Mucosa of rectum (tissue), 2 donors: ENCODE measurements around the gene GABRR2.

Experiments
- H3K27ac ChIP-seq, 2 donors: one replicate each; pipeline ENCODE4 v1.7.0; 2013; ENCODE audit warnings: inconsistent platforms in 2 of 2, low read depth in 2 of 2, low read length in 2 of 2
- H3K27me3 ChIP-seq, 2 donors: one replicate each; pipeline ENCODE4 v1.7.0; 2013; ENCODE audit warnings: low read length in 2 of 2; ENCODE audit not compliant: control insufficient read depth in 2 of 2, insufficient read depth in 2 of 2
- H3K36me3 ChIP-seq, 2 donors: one replicate each; pipeline ENCODE4 v1.7.0; 2013; ENCODE audit warnings: low read length in 2 of 2; ENCODE audit not compliant: control insufficient read depth in 2 of 2, insufficient read depth in 2 of 2
- H3K4me1 ChIP-seq, 2 donors: one replicate each; pipeline ENCODE4 v1.7.0; 2013; ENCODE audit warnings: low read length in 2 of 2, mild to moderate bottlenecking in 1 of 2; ENCODE audit not compliant: control insufficient read depth in 2 of 2, insufficient read depth in 2 of 2
- H3K4me3 ChIP-seq, 2 donors: one replicate each; pipeline ENCODE4 v1.7.0; 2013; ENCODE audit warnings: low read length in 2 of 2
- H3K9ac ChIP-seq, 2 donors: one replicate each; pipeline ENCODE4 v1.7.0; 2013; ENCODE audit warnings: low read length in 2 of 2, low read depth in 1 of 2, mild to moderate bottlenecking in 1 of 2
- H3K9me3 ChIP-seq, 2 donors: one replicate each; pipeline ENCODE4 v1.7.0; 2013; ENCODE audit warnings: low read length in 2 of 2; ENCODE audit not compliant: control insufficient read depth in 2 of 2
- donor health status: healthy.
- donor health status: Normal muscosa, but diverticular disease.

Gene GABRR2

GRCh38 chr6:89281779-89282246 lies 33.3 kb downstream of the GABRR2 start:
- no peak overlapping the region for H3K9ac ChIP-seq
- no peaks in the 10 kb centered on the region for H3K27me3 ChIP-seq
- H3K4me3 ChIP-seq: no peak overlapping the region
- no peaks in the 10 kb centered on the region for H3K4me1 ChIP-seq
- H3K9me3 ChIP-seq: no peaks in the 10 kb centered on the region
- no peak overlapping the region for H3K27ac ChIP-seq
- H3K36me3 ChIP-seq: no peaks in the 10 kb centered on the region

DNA sequence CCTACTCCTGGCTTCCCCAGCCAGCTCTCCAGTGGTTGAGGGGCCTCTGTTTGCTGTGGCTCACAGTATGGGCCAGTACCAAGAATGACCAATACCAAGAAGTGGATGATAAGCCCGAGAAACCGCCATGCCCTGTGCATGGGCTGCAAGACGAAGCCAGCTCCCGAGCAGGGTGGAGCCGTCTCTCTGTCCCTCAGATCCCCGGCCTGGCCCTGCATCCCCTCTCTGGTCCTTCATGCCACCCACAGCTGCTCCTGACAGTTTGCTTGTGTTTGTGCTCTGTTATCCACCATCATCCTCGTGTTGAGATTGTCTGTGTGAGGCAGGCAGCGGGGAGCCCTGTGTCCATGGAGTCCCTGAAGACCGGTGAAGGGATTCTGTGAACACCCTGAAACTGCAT lies 36.1 kb downstream of the GABRR2 start:
- Histone ChIP-seq H3K27me3 (no peaks in the 10 kb centered on the region), H3K4me1 (no peaks in the 10 kb centered on the region), H3K9me3 (no peaks in the 10 kb centered on the region), H3K36me3 (no peaks in the 10 kb centered on the region), H3K4me3 (no peak overlapping the region), H3K9ac (no peak overlapping the region), H3K27ac (no peak overlapping the region)

- Histone ChIP-seq H3K9ac (no peak overlapping the region), H3K36me3 (no peaks in the 10 kb centered on the region), H3K9me3 (no peaks in the 10 kb centered on the region), H3K4me1 (no peaks in the 10 kb centered on the region), H3K27ac (no peak overlapping the region), H3K4me3 (no peak overlapping the region), H3K27me3 (no peaks in the 10 kb centered on the region)
These were observed 39.2 kb downstream of the GABRR2 start for GRCh38 chr6:89275900-89276299.

DNA sequence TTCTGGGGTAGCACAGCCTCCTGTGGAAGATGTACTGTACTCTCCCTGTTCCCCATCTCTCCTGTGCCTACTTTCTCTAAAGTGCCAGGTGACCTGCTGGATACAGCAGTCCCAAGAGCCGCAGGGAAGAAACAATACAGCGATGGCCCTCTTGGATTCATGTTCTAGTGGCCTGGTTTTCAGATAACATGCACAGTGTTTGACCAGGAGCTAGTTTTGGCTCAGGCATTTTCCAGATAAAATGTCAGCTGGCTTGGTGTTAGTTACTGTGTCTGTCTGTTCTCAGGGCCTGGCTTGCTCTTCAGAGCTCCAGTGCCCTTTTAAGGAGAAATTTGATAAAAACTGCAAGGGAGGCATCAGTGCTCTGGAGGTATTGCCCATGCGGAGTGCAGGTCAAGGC lies 41.3 kb downstream of the GABRR2 start:
- H3K27me3 ChIP-seq: no peaks in the 10 kb centered on the region
- no peak overlapping the region for H3K27ac ChIP-seq
- H3K36me3 ChIP-seq: no peaks in the 10 kb centered on the region
- H3K4me3 ChIP-seq: no peak overlapping the region
- H3K9ac ChIP-seq: no peak overlapping the region
- no peaks in the 10 kb centered on the region for H3K9me3 ChIP-seq
- H3K4me1 ChIP-seq: no peaks in the 10 kb centered on the region

GRCh38 chr6:89272596-89272995 lies 42.5 kb downstream of the GABRR2 start:
- no peaks in the 10 kb centered on the region for H3K27me3 ChIP-seq
- no peaks in the 10 kb centered on the region for H3K36me3 ChIP-seq
- no peaks in the 10 kb centered on the region for H3K9me3 ChIP-seq
- no peak overlapping the region for H3K9ac ChIP-seq
- H3K27ac ChIP-seq: no peak overlapping the region
- no peaks in the 10 kb centered on the region for H3K4me1 ChIP-seq
- H3K4me3 ChIP-seq: no peak overlapping the region

- H3K27ac ChIP-seq: no peak overlapping the region
- no peaks in the 10 kb centered on the region for H3K36me3 ChIP-seq
- no peaks in the 10 kb centered on the region for H3K27me3 ChIP-seq
- H3K9ac ChIP-seq: no peak overlapping the region
- no peak overlapping the region for H3K4me3 ChIP-seq
- no peaks in the 10 kb centered on the region for H3K9me3 ChIP-seq
- H3K4me1 ChIP-seq: no peaks in the 10 kb centered on the region
These were observed 44.0 kb downstream of the GABRR2 start for GRCh38 chr6:89270951-89271721.

DNA sequence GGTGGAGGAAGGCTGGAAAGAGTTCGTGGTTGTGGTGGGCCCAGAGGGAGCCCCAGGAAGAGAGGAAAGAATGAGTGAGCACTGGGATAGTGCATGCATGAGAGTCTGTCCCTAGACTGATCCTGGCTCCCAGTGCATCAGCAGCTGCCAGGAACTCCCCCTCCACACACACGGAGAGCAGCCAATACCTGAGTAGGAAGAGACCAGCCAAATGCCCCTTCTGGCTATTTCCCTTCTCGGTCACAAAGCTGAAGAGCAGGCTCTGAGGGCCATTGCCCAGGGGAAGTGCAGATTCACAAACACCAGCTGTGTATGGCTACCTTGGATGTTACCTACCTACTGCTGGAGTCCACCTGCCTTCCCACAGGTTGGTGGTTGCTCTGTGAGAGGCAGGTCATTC lies 45.1 kb downstream of the GABRR2 start:
- Histone ChIP-seq H3K9me3 (no peaks in the 10 kb centered on the region), H3K36me3 (no peaks in the 10 kb centered on the region), H3K27ac (no peak overlapping the region), H3K9ac (no peak overlapping the region), H3K27me3 (no peaks in the 10 kb centered on the region), H3K4me1 (no peaks in the 10 kb centered on the region), H3K4me3 (no peak overlapping the region)

DNA sequence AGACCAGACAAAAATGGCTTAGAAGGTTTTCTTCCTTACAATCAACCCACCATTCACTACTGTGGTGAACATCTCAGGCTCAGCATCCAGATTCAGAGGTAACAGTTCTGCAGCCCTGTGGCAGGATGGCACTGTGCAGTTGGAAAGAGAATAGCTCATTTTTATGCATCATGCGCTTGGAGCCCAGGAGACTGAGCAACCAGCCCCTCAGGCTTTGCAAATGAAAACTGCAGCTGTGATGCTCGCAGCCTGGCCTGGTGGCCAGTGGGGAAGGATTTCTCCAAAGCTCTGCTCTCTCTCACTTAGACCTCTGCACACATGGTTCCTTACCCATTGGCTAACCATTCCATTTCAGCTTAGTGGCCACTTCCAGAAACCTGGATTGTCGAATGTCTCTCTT lies 45.8 kb downstream of the GABRR2 start:
- Histone ChIP-seq H3K36me3 (no peaks in the 10 kb centered on the region), H3K9me3 (no peaks in the 10 kb centered on the region), H3K4me1 (no peaks in the 10 kb centered on the region), H3K4me3 (no peak overlapping the region), H3K27me3 (no peaks in the 10 kb centered on the region), H3K27ac (no peak overlapping the region), H3K9ac (no peak overlapping the region)

DNA sequence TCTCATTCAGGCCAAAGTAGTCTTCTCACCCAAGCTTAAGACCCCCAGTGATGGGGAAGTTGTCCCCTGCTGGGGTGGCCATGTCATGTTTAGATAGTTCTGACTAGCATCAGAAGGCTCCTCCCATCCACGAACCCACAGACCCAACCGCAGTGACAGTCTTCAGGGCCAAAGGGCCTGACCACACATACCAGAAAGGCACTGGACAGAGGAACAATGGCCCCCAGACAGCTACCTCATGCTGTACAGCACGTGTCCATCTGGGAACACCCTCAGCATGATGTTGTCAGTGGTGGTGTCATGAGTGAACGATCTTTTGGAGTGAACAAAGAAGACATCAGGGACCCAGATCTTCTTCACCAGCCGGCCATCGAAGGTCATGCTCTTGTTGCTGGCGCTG lies 46.3 kb downstream of the GABRR2 start:
- H3K36me3 ChIP-seq: no peaks in the 10 kb centered on the region
- H3K9ac ChIP-seq: no peak overlapping the region
- H3K27ac ChIP-seq: no peak overlapping the region
- no peaks in the 10 kb centered on the region for H3K9me3 ChIP-seq
- no peaks in the 10 kb centered on the region for H3K27me3 ChIP-seq
- no peaks in the 10 kb centered on the region for H3K4me1 ChIP-seq
- H3K4me3 ChIP-seq: no peak overlapping the region

GRCh38 chr6:89267918-89268317 lies 47.2 kb downstream of the GABRR2 start:
- no peak overlapping the region for H3K4me3 ChIP-seq
- H3K9me3 ChIP-seq: no peaks in the 10 kb centered on the region
- H3K27ac ChIP-seq: no peak overlapping the region
- no peak overlapping the region for H3K9ac ChIP-seq
- no peaks in the 10 kb centered on the region for H3K36me3 ChIP-seq
- H3K27me3 ChIP-seq: no peaks in the 10 kb centered on the region
- H3K4me1 ChIP-seq: no peaks in the 10 kb centered on the region
